Endodermal cell (in vitro differentiated cells): ENCODE data around the gene STK36. TPM values are rescaled to one million over a fixed set of nuclear protein-coding genes. Genes with fewer than 3 reads are reported as not detected.

ENCODE experiments used
- DNase-seq: peaks from one replicate; pipeline ENCODE4 v3.0.0-alpha.2; 2017
- H3K27ac ChIP-seq: 2 replicates; pipeline ENCODE4 v1.5.1; 2013; ENCODE audit warnings: mild to moderate bottlenecking, low read depth, low read length, moderate library complexity
- H3K27me3 ChIP-seq: 2 replicates; pipeline ENCODE4 v1.6.1; 2013; ENCODE audit warnings: mild to moderate bottlenecking, low read length, moderate library complexity; ENCODE audit not compliant: insufficient read depth, control insufficient read depth, poor library complexity, severe bottlenecking
- H3K36me3 ChIP-seq: 2 replicates; pipeline ENCODE4 v1.7.0; 2013; ENCODE audit warnings: mild to moderate bottlenecking, low read length, moderate library complexity; ENCODE audit not compliant: control insufficient read depth, insufficient read depth
- H3K4me1 ChIP-seq: one replicate; pipeline ENCODE4 v1.7.0; 2013; ENCODE audit warnings: low read length; ENCODE audit not compliant: control insufficient read depth, insufficient read depth
- H3K4me3 ChIP-seq: 2 replicates; pipeline ENCODE4 v1.5.1; 2013; ENCODE audit warnings: mild to moderate bottlenecking, low read length, moderate library complexity
- H3K9ac ChIP-seq: 2 replicates; pipeline ENCODE4 v1.6.1; 2013; ENCODE audit warnings: mild to moderate bottlenecking, low read length, moderate library complexity; ENCODE audit not compliant: poor library complexity, severe bottlenecking; ENCODE audit errors: extremely low read depth
- H3K9me3 ChIP-seq: 2 replicates; pipeline ENCODE4 v1.6.1; 2013; ENCODE audit warnings: mild to moderate bottlenecking, low read length, moderate library complexity; ENCODE audit not compliant: control insufficient read depth
- H3K27ac Mint-ChIP-seq: 2 replicates; pipeline ENCODE4 v1.8.0; 2020; ENCODE audit warnings: mixed read lengths
- H3K27me3 Mint-ChIP-seq: 2 replicates; pipeline ENCODE4 v1.8.0; 2021; ENCODE audit warnings: mild to moderate bottlenecking, mixed read lengths; ENCODE audit not compliant: insufficient read depth
- H3K36me3 Mint-ChIP-seq: 2 replicates; pipeline ENCODE4 v1.8.0; 2020; ENCODE audit warnings: low read depth, mixed read lengths
- H3K4me1 Mint-ChIP-seq: 2 replicates; pipeline ENCODE4 v1.8.0; 2020; ENCODE audit warnings: mixed read lengths
- H3K4me3 Mint-ChIP-seq: 2 replicates; pipeline ENCODE4 v1.8.0; 2020; ENCODE audit warnings: mild to moderate bottlenecking, moderate library complexity, mixed read lengths
- H3K9me3 Mint-ChIP-seq: 2 replicates; pipeline ENCODE4 v1.8.0; 2020; ENCODE audit warnings: mild to moderate bottlenecking, mixed read lengths
- CTCF ChIP-seq: fragments of 200-600 bp; sonication (generic); conservative IDR thresholded peaks from 2 replicates; pipeline ENCODE4 v1.5.0; 2021; ENCODE audit warnings: antibody characterized with exemption, mild to moderate bottlenecking
- WGBS, 2 experiments: methylation state at CpG; one replicate each; pipeline versions ENCODE4 v1.1.5 to v1.1.7; 2013; ENCODE audit warnings: missing lambda C conversion rate in 2 of 2, mixed read lengths in 1 of 2; ENCODE audit not compliant: insufficient coverage in 1 of 2, insufficient read length in 1 of 2; 5-methylcytosine and 5-hydroxymethylcytosine counted together
- total RNA-seq, 2 donors: library from RNA; stranded (reverse); fragmentation: NEBNext Ultra II Directional in 1 of 2; extraction: Animal tissue kit (Norgen Biotek cat#: 25700) in 1 of 2; gene quantifications; 2 replicates in 1 of 2; 3 replicates in 1 of 2; pipeline ENCODE4 v1.2.1, GENCODE V29; 2021

STK36 gene
- total RNA-seq, 2 donors from 2014 or later: 73.5 to 87.4 TPM

- no peak for TF ChIP-seq CTCF
- Histone ChIP-seq H3K36me3 (peaks cover 24% of the 10 kb centered on the region), H3K9me3 (no peaks in the 10 kb centered on the region), H3K4me1 (peaks cover 11% of the 10 kb centered on the region), H3K27ac (no peak overlapping the region), H3K27me3 (no peaks in the 10 kb centered on the region), H3K9ac (no peak overlapping the region), H3K4me3 (no peak overlapping the region)
- Mint-ChIP-seq H3K27me3 (no peaks in the 10 kb centered on the region), H3K36me3 (peaks cover 37% of the 10 kb centered on the region), H3K27ac (peak overlapping the region; percentile 9), H3K9me3 (no peaks in the 10 kb centered on the region), H3K4me1 (peaks cover 36% of the 10 kb centered on the region), H3K4me3 (no peak overlapping the region)
- WGBS, 2 experiments: 87% methylated on average over 3 of the region's 3 CpGs
- no peak for DNase-seq
These were observed 47.6 kb downstream of the STK36 start for GRCh38 chr2:218719457-218719856.

- Histone ChIP-seq H3K4me3 (no peak overlapping the region), H3K36me3 (peaks cover 27% of the 10 kb centered on the region), H3K27ac (no peak overlapping the region), H3K27me3 (no peaks in the 10 kb centered on the region), H3K9me3 (peaks cover 5% of the 10 kb centered on the region), H3K9ac (no peak overlapping the region), H3K4me1 (peaks cover 11% of the 10 kb centered on the region)
- no peak overlapping the region for H3K4me3 Mint-ChIP-seq
- peaks cover 4% of the 10 kb centered on the region for H3K9me3 Mint-ChIP-seq
- TF ChIP-seq CTCF: no peak
- WGBS, 2 experiments: 95 to 99% methylated on average over 10 to 19 of the region's 19 CpGs
- H3K4me1 Mint-ChIP-seq: peaks cover 36% of the 10 kb centered on the region
- peaks cover 38% of the 10 kb centered on the region for H3K36me3 Mint-ChIP-seq
- H3K27ac Mint-ChIP-seq: no peak overlapping the region
- H3K27me3 Mint-ChIP-seq: no peaks in the 10 kb centered on the region
- no peak for DNase-seq
These were observed 48.5 kb downstream of the STK36 start for GRCh38 chr2:218720048-218721041.

GRCh38 chr2:218721488-218721887 is 49.6 kb downstream of the STK36 start:
- Histone ChIP-seq H3K27me3 (no peaks in the 10 kb centered on the region), H3K9ac (no peak overlapping the region), H3K27ac (no peak overlapping the region), H3K4me3 (no peak overlapping the region), H3K9me3 (peaks cover 16% of the 10 kb centered on the region), H3K36me3 (peaks cover 22% of the 10 kb centered on the region), H3K4me1 (peaks cover 11% of the 10 kb centered on the region)
- peaks cover 36% of the 10 kb centered on the region for H3K4me1 Mint-ChIP-seq
- H3K27me3 Mint-ChIP-seq: no peaks in the 10 kb centered on the region
- H3K27ac Mint-ChIP-seq: no peak overlapping the region
- no peak for TF ChIP-seq CTCF
- peaks cover 14% of the 10 kb centered on the region for H3K9me3 Mint-ChIP-seq
- peaks cover 39% of the 10 kb centered on the region for H3K36me3 Mint-ChIP-seq
- no peak for DNase-seq
- no peak overlapping the region for H3K4me3 Mint-ChIP-seq
